GM23338 (cell line): ENCODE data around the gene SNHG17.

ENCODE experiments used
- CREB1 ChIP-seq: fragments of 250-450 bp; sonication (Bioruptor Pico); IDR thresholded peaks from 2 replicates; pipeline ENCODE4 v1.5.0; 2020; ENCODE audit warnings: low read depth, mild to moderate bottlenecking, moderate library complexity
- EZH2 ChIP-seq: fragments of 200-600 bp; sonication (generic); IDR thresholded peaks from one replicate; pipeline ENCODE4 v1.8.0; 2017; ENCODE audit warnings: antibody characterized with exemption, mild to moderate bottlenecking, low read depth; ENCODE audit not compliant: unreplicated experiment
- EZH2phosphoT487 ChIP-seq: fragments of 200-600 bp; sonication (generic); IDR thresholded peaks from one replicate; pipeline ENCODE4 v1.8.1; 2018; ENCODE audit warnings: antibody characterized with exemption; ENCODE audit not compliant: unreplicated experiment
- JUNB ChIP-seq: IDR thresholded peaks from one replicate; pipeline ENCODE4 v1.6.1; 2016; ENCODE audit warnings: antibody characterized with exemption; ENCODE audit not compliant: unreplicated experiment
- NANOG ChIP-seq: IDR thresholded peaks from 2 replicates; pipeline ENCODE4 v1.6.1; 2016; ENCODE audit warnings: antibody characterized with exemption, borderline replicate concordance
- POLR2AphosphoS5 ChIP-seq: IDR thresholded peaks from 2 replicates; pipeline ENCODE4 v1.6.1; 2016; ENCODE audit warnings: antibody characterized with exemption, low read depth
- REST ChIP-seq: IDR thresholded peaks from one replicate; pipeline ENCODE4 v1.6.1; 2018; ENCODE audit warnings: antibody characterized with exemption; ENCODE audit not compliant: unreplicated experiment
- STAT1 ChIP-seq: IDR thresholded peaks from one replicate; pipeline ENCODE4 v1.6.1; 2016; ENCODE audit warnings: antibody characterized with exemption; ENCODE audit not compliant: unreplicated experiment
- ZNF114 ChIP-seq: fragments of 250-450 bp; sonication (Bioruptor Pico); IDR thresholded peaks from 2 replicates; pipeline ENCODE4 v1.5.0; 2020; ENCODE audit warnings: mild to moderate bottlenecking, moderate library complexity
- ZNF331 ChIP-seq: fragments of 250-450 bp; sonication (Bioruptor Pico); IDR thresholded peaks from 2 replicates; pipeline ENCODE4 v1.5.0; 2020; ENCODE audit warnings: low read depth, mild to moderate bottlenecking, moderate library complexity
- TF ChIP-seq, protein P1 (sequence below), 2 experiments: fragments of 200-600 bp in 1 of 2; sonication (generic) in 1 of 2; conservative IDR thresholded peaks; 2 replicates each; pipeline versions ENCODE4 v1.5.1 to v1.6.1; 2016 to 2017; ENCODE audit warnings: antibody characterized with exemption in 2 of 2, low read depth in 2 of 2, mild to moderate bottlenecking in 2 of 2, moderate library complexity in 1 of 2
- TF ChIP-seq, protein P2 (sequence below): IDR thresholded peaks from 2 replicates; pipeline ENCODE4 v1.6.1; 2016; ENCODE audit warnings: antibody characterized with exemption

DNA sequence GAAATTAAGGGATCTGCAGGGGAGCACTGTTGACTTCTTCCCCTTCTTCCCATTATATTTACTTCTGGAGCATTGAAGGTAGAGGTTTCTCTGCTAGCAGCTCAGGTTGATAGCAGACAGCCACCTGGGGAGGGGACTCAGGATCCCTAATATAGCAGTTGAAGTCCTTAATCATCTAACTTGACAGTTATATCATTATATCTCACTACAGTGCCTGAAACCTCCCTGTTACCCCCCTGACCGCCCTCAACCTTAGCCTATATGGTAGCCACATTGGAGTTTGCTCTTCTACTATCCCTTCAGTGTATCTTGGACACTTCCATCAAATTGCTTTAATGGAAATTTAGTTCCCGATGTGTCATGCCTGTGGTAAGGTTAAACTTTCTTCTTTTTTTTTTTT lies 44.5 kb upstream of the SNHG17 start:
- TF ChIP-seq, protein P1, sequence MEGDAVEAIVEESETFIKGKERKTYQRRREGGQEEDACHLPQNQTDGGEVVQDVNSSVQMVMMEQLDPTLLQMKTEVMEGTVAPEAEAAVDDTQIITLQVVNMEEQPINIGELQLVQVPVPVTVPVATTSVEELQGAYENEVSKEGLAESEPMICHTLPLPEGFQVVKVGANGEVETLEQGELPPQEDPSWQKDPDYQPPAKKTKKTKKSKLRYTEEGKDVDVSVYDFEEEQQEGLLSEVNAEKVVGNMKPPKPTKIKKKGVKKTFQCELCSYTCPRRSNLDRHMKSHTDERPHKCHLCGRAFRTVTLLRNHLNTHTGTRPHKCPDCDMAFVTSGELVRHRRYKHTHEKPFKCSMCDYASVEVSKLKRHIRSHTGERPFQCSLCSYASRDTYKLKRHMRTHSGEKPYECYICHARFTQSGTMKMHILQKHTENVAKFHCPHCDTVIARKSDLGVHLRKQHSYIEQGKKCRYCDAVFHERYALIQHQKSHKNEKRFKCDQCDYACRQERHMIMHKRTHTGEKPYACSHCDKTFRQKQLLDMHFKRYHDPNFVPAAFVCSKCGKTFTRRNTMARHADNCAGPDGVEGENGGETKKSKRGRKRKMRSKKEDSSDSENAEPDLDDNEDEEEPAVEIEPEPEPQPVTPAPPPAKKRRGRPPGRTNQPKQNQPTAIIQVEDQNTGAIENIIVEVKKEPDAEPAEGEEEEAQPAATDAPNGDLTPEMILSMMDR (conservative IDR thresholded peaks at IDR 0.05; ENCODE audit: low read depth in 2 of 2): no peak
- TF ChIP-seq CREB1 (CRISPR knock-in tag): no peak
- no peak for TF ChIP-seq EZH2
- no peak for TF ChIP-seq REST
- no peak for TF ChIP-seq POLR2AphosphoS5
- no peak for TF ChIP-seq ZNF331 (CRISPR knock-in tag)
- no peak for TF ChIP-seq EZH2phosphoT487
- TF ChIP-seq, protein P2, sequence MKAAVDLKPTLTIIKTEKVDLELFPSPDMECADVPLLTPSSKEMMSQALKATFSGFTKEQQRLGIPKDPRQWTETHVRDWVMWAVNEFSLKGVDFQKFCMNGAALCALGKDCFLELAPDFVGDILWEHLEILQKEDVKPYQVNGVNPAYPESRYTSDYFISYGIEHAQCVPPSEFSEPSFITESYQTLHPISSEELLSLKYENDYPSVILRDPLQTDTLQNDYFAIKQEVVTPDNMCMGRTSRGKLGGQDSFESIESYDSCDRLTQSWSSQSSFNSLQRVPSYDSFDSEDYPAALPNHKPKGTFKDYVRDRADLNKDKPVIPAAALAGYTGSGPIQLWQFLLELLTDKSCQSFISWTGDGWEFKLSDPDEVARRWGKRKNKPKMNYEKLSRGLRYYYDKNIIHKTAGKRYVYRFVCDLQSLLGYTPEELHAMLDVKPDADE: no peak
- no peak for TF ChIP-seq JUNB
- TF ChIP-seq NANOG: no peak
- TF ChIP-seq STAT1: no peak
- TF ChIP-seq ZNF114 (CRISPR knock-in tag): no peak
